WTC11 (cell line): Measurements from ENCODE around the gene GRM3. TPM values are rescaled to one million over a fixed set of nuclear protein-coding genes. Genes with fewer than 3 reads are reported as not detected.

Source experiments
- ATAC-seq: fragments of 200-7000 bp; cut with Tn5 transposase; 2 replicates; pipeline ENCODE4 v1.10.0; 2021; ENCODE audit warnings: mild to moderate bottlenecking, moderate library complexity
- CTCF ChIA-PET: fragments of 300-600 bp; sonication (Branson Sonifier 250); formaldehyde crosslinking; loops from one replicate; lab custom pipeline; 2021; ENCODE audit warnings: antibody characterized with exemption; lab: Charles Lee
- POLR2A ChIA-PET: fragments of 350-600 bp; sonication (Branson Sonifier 250); formaldehyde crosslinking; loops from one replicate; lab custom pipeline; 2021; ENCODE audit warnings: antibody characterized with exemption; lab: Charles Lee
- DNase-seq: peaks from one replicate; pipeline ENCODE4 v3.0.0; 2021; ENCODE audit warnings: low spot score
- H3K27ac Mint-ChIP-seq: 2 replicates; pipeline ENCODE4 v1.8.0; 2021; ENCODE audit warnings: mixed read lengths
- H3K27me3 Mint-ChIP-seq: 2 replicates; pipeline ENCODE4 v1.8.0; 2021; ENCODE audit warnings: low read depth, mild to moderate bottlenecking, moderate library complexity, mixed read lengths
- H3K36me3 Mint-ChIP-seq: 2 replicates; pipeline ENCODE4 v1.8.0; 2021; ENCODE audit warnings: mixed read lengths
- H3K4me1 Mint-ChIP-seq: 2 replicates; pipeline ENCODE4 v1.8.0; 2022; ENCODE audit warnings: mixed read lengths
- H3K4me3 Mint-ChIP-seq: 2 replicates; pipeline ENCODE4 v1.8.0; 2021; ENCODE audit warnings: mild to moderate bottlenecking, moderate library complexity, mixed read lengths
- H3K9me3 Mint-ChIP-seq: 2 replicates; pipeline ENCODE4 v1.8.0; 2021; ENCODE audit warnings: mixed read lengths
- ATF1 ChIP-seq: sonication (generic); formaldehyde crosslinking; IDR thresholded peaks from 2 replicates; pipeline ENCODE4 v1.8.1; 2023; ENCODE audit warnings: mild to moderate bottlenecking, moderate library complexity, missing genetic modification reagents
- CBFB ChIP-seq: sonication (generic); formaldehyde crosslinking; IDR thresholded peaks from 2 replicates; pipeline ENCODE4 v1.8.1; 2022; ENCODE audit warnings: mild to moderate bottlenecking, low read depth, missing genetic modification reagents
- ERG ChIP-seq: fragments of 250-450 bp; sonication (Bioruptor Pico); IDR thresholded peaks from 2 replicates; pipeline ENCODE4 v1.8.0; 2021; ENCODE audit warnings: mild to moderate bottlenecking
- FOXK1 ChIP-seq: sonication (generic); formaldehyde crosslinking; IDR thresholded peaks from 2 replicates; pipeline ENCODE4 v1.8.0; 2022; ENCODE audit warnings: mild to moderate bottlenecking, moderate library complexity, missing genetic modification reagents
- MXD4 ChIP-seq: fragments of 250-450 bp; sonication (Bioruptor Pico); IDR thresholded peaks from 2 replicates; pipeline ENCODE4 v1.8.0; 2021; ENCODE audit warnings: mild to moderate bottlenecking, moderate library complexity, borderline replicate concordance
- MYBL2 ChIP-seq: sonication (generic); formaldehyde crosslinking; IDR thresholded peaks from 2 replicates; pipeline ENCODE4 v1.8.1; 2023; ENCODE audit warnings: mild to moderate bottlenecking, moderate library complexity, missing genetic modification reagents
- NR2C2 ChIP-seq: sonication (generic); formaldehyde crosslinking; IDR thresholded peaks from 2 replicates; pipeline ENCODE4 v1.8.0; 2022; ENCODE audit warnings: mild to moderate bottlenecking, missing genetic modification reagents
- PRRX2 ChIP-seq: fragments of 250-450 bp; sonication (Bioruptor Pico); IDR thresholded peaks from 2 replicates; pipeline ENCODE4 v1.8.0; 2021; ENCODE audit warnings: mild to moderate bottlenecking
- RORB ChIP-seq: fragments of 250-450 bp; sonication (Bioruptor Pico); IDR thresholded peaks from 2 replicates; pipeline ENCODE4 v1.9.0; 2021; ENCODE audit warnings: mild to moderate bottlenecking
- TEAD1 ChIP-seq: sonication (generic); formaldehyde crosslinking; IDR thresholded peaks from 2 replicates; pipeline ENCODE4 v1.8.0; 2022; ENCODE audit warnings: mild to moderate bottlenecking, missing genetic modification reagents
- USF1 ChIP-seq: sonication (generic); formaldehyde crosslinking; IDR thresholded peaks from 2 replicates; pipeline ENCODE4 v1.8.0; 2022; ENCODE audit warnings: mild to moderate bottlenecking, missing genetic modification reagents
- ZBTB21 ChIP-seq: sonication (generic); formaldehyde crosslinking; IDR thresholded peaks from 2 replicates; pipeline ENCODE4 v1.8.1; 2023; ENCODE audit warnings: mild to moderate bottlenecking, missing genetic modification reagents, borderline replicate concordance
- ZNF138 ChIP-seq: sonication (generic); formaldehyde crosslinking; conservative IDR thresholded peaks from 2 replicates; pipeline ENCODE4 v1.8.1; 2022; ENCODE audit warnings: mild to moderate bottlenecking, moderate library complexity, missing genetic modification reagents
- ZNF232 ChIP-seq: sonication (generic); formaldehyde crosslinking; IDR thresholded peaks from 2 replicates; pipeline ENCODE4 v1.8.0; 2022; ENCODE audit warnings: mild to moderate bottlenecking, missing genetic modification reagents
- ZNF317 ChIP-seq: sonication (generic); formaldehyde crosslinking; IDR thresholded peaks from 2 replicates; pipeline ENCODE4 v1.8.1; 2023; ENCODE audit warnings: low read depth, mild to moderate bottlenecking, moderate library complexity, missing genetic modification reagents, borderline replicate concordance
- ZNF423 ChIP-seq: fragments of 250-450 bp; sonication (Bioruptor Pico); IDR thresholded peaks from 2 replicates; pipeline ENCODE4 v2.1.2; 2022; ENCODE audit warnings: mild to moderate bottlenecking, moderate library complexity
- ZNF532 ChIP-seq: fragments of 250-450 bp; sonication (Bioruptor Pico); IDR thresholded peaks from 2 replicates; pipeline ENCODE4 v1.9.0; 2021; ENCODE audit warnings: mild to moderate bottlenecking, borderline replicate concordance
- total RNA-seq: library from RNA; stranded (reverse); gene quantifications from 3 replicates; pipeline ENCODE4 v1.2.3, GENCODE V29; 2021
- TF ChIP-seq, protein P1 (sequence below): sonication (generic); formaldehyde crosslinking; IDR thresholded peaks from 2 replicates; pipeline ENCODE4 v1.8.1; 2023; ENCODE audit warnings: mild to moderate bottlenecking, moderate library complexity, missing genetic modification reagents
- TF ChIP-seq, protein P2 (sequence below): sonication (generic); formaldehyde crosslinking; IDR thresholded peaks from 2 replicates; pipeline ENCODE4 v1.8.0; 2022; ENCODE audit warnings: mild to moderate bottlenecking, missing genetic modification reagents
- TF ChIP-seq, protein P3 (sequence below): sonication (generic); formaldehyde crosslinking; IDR thresholded peaks from 2 replicates; pipeline ENCODE4 v1.8.0; 2022; ENCODE audit warnings: missing genetic modification reagents

Gene GRM3
- total RNA-seq, 1 experiment from 2014 or later = 0.94 TPM

DNA sequence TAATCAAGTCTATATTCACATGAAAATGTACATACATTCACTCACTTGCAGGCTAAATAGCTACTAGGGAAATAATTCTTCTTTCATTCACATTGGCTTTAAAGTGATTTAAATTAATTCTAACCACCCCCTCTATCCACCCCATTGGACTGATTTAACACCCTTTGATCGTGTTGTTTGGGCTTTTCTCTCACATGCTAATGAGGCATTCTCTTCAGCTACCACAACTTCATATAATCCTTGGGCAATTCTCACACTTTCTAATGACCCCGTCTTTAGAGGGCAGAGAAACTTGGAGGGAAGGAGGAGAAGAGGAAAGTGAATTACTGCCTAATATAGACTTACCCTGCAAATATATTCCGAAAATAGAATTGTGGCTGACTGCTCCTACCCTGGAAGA is 24.6 kb downstream of the GRM3 start:
- Mint-ChIP-seq H3K9me3 (no peaks in the 10 kb centered on the region), H3K36me3 (no peaks in the 10 kb centered on the region), H3K4me1 (peaks cover 20% of the 10 kb centered on the region), H3K27me3 (no peaks in the 10 kb centered on the region), H3K27ac (no peak overlapping the region), H3K4me3 (no peak overlapping the region)
- CTCF ChIA-PET = interaction anchor here (0.6 to 4.4 kb wide), 13 partner anchors 8 to 1387 kb away, joined by 3 to 57 read pairs (median 4); no protein-coding TSS in a partner anchor
- POLR2A ChIA-PET = no interaction called here
- ATAC-seq (peak; percentile 61), DNase-seq (no peak)
- TF ChIP-seq ZNF423 = no peak
- TF ChIP-seq, protein P1, sequence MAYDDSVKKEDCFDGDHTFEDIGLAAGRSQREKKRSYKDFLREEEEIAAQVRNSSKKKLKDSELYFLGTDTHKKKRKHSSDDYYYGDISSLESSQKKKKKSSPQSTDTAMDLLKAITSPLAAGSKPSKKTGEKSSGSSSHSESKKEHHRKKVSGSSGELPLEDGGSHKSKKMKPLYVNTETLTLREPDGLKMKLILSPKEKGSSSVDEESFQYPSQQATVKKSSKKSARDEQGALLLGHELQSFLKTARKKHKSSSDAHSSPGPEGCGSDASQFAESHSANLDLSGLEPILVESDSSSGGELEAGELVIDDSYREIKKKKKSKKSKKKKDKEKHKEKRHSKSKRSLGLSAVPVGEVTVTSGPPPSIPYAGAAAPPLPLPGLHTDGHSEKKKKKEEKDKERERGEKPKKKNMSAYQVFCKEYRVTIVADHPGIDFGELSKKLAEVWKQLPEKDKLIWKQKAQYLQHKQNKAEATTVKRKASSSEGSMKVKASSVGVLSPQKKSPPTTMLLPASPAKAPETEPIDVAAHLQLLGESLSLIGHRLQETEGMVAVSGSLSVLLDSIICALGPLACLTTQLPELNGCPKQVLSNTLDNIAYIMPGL (CRISPR knock-in tag) = no peak
- no peak for TF ChIP-seq FOXK1 (CRISPR knock-in tag)
- no peak for TF ChIP-seq NR2C2
- TF ChIP-seq MXD4 = no peak
- TF ChIP-seq, protein P2, sequence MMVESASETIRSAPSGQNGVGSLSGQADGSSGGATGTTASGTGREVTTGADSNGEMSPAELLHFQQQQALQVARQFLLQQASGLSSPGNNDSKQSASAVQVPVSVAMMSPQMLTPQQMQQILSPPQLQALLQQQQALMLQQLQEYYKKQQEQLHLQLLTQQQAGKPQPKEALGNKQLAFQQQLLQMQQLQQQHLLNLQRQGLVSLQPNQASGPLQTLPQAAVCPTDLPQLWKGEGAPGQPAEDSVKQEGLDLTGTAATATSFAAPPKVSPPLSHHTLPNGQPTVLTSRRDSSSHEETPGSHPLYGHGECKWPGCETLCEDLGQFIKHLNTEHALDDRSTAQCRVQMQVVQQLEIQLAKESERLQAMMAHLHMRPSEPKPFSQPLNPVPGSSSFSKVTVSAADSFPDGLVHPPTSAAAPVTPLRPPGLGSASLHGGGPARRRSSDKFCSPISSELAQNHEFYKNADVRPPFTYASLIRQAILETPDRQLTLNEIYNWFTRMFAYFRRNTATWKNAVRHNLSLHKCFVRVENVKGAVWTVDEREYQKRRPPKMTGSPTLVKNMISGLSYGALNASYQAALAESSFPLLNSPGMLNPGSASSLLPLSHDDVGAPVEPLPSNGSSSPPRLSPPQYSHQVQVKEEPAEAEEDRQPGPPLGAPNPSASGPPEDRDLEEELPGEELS (CRISPR knock-in tag) = no peak
- TF ChIP-seq TEAD1 (CRISPR knock-in tag) = no peak
- TF ChIP-seq ZNF317 = no peak
- no peak for TF ChIP-seq ZNF532 (CRISPR knock-in tag)
- no peak for TF ChIP-seq USF1
- TF ChIP-seq CBFB (CRISPR knock-in tag) = no peak
- no peak for TF ChIP-seq RORB
- TF ChIP-seq ATF1 = no peak
- TF ChIP-seq ZNF138 (CRISPR knock-in tag) = no peak
- TF ChIP-seq ERG (CRISPR knock-in tag) = no peak
- no peak for TF ChIP-seq PRRX2 (CRISPR knock-in tag)
- TF ChIP-seq MYBL2 = no peak
- TF ChIP-seq, protein P3, sequence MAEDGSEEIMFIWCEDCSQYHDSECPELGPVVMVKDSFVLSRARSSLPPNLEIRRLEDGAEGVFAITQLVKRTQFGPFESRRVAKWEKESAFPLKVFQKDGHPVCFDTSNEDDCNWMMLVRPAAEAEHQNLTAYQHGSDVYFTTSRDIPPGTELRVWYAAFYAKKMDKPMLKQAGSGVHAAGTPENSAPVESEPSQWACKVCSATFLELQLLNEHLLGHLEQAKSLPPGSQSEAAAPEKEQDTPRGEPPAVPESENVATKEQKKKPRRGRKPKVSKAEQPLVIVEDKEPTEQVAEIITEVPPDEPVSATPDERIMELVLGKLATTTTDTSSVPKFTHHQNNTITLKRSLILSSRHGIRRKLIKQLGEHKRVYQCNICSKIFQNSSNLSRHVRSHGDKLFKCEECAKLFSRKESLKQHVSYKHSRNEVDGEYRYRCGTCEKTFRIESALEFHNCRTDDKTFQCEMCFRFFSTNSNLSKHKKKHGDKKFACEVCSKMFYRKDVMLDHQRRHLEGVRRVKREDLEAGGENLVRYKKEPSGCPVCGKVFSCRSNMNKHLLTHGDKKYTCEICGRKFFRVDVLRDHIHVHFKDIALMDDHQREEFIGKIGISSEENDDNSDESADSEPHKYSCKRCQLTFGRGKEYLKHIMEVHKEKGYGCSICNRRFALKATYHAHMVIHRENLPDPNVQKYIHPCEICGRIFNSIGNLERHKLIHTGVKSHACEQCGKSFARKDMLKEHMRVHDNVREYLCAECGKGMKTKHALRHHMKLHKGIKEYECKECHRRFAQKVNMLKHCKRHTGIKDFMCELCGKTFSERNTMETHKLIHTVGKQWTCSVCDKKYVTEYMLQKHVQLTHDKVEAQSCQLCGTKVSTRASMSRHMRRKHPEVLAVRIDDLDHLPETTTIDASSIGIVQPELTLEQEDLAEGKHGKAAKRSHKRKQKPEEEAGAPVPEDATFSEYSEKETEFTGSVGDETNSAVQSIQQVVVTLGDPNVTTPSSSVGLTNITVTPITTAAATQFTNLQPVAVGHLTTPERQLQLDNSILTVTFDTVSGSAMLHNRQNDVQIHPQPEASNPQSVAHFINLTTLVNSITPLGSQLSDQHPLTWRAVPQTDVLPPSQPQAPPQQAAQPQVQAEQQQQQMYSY (CRISPR knock-in tag) = no peak
- TF ChIP-seq ZBTB21 (CRISPR knock-in tag) = no peak
- no peak for TF ChIP-seq ZNF232 (CRISPR knock-in tag)
